GM12878 (cell line): ENCODE measurements around the gene CD33.

ENCODE experiments used
- CBX3 ChIP-seq: fragments of 200-600 bp; sonication (generic); IDR thresholded peaks from 2 replicates; pipeline ENCODE4 v1.6.1; 2016; ENCODE audit warnings: low read depth, borderline replicate concordance
- SRF ChIP-seq, 2 experiments: IDR thresholded peaks; 2 replicates each; pipeline ENCODE4 v1.6.1; 2011; ENCODE audit warnings: low read depth in 2 of 2, low read length in 2 of 2, mild to moderate bottlenecking in 1 of 2, moderate library complexity in 1 of 2
- STAT3 ChIP-seq: IDR thresholded peaks from 2 replicates; pipeline ENCODE4 v1.6.1; 2011; ENCODE audit warnings: low read depth, low read length, improper control_type of control experiment
- TF ChIP-seq, protein P1 (sequence below), 3 experiments: IDR thresholded peaks in 2 of 3; conservative IDR thresholded peaks in 1 of 3; 2 replicates each; pipeline ENCODE4 v1.5.1; 2011; ENCODE audit warnings: low read depth in 3 of 3, low read length in 3 of 3, mild to moderate bottlenecking in 3 of 3, control low read depth in 2 of 3, moderate library complexity in 2 of 3, inconsistent platforms in 1 of 3, mixed read lengths in 1 of 3; ENCODE audit not compliant: control insufficient read depth in 2 of 3, insufficient read depth in 1 of 3; ENCODE audit errors: extremely low read depth in 1 of 3

DNA sequence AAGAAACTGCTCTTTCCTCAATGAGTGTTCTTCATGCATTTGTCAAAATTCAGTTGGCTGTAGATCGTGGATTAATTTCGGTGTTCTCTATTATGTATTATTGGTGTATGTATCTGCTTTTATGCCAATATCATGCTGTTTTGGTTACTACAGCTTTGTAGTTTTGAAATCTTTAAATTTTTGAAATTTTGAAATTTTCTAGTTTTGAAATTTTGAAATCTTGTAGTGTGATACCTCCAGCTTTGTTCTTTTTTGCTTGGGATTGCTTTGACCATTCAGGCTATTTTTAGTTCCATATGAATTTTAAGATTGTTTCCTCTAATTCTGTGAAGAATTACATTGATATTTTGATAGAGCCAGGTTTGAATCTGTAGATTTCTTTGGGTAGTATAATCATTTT lies 3.1 kb downstream of the CD33 start:
- TF ChIP-seq, protein P1, sequence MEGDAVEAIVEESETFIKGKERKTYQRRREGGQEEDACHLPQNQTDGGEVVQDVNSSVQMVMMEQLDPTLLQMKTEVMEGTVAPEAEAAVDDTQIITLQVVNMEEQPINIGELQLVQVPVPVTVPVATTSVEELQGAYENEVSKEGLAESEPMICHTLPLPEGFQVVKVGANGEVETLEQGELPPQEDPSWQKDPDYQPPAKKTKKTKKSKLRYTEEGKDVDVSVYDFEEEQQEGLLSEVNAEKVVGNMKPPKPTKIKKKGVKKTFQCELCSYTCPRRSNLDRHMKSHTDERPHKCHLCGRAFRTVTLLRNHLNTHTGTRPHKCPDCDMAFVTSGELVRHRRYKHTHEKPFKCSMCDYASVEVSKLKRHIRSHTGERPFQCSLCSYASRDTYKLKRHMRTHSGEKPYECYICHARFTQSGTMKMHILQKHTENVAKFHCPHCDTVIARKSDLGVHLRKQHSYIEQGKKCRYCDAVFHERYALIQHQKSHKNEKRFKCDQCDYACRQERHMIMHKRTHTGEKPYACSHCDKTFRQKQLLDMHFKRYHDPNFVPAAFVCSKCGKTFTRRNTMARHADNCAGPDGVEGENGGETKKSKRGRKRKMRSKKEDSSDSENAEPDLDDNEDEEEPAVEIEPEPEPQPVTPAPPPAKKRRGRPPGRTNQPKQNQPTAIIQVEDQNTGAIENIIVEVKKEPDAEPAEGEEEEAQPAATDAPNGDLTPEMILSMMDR (IDR thresholded peaks at IDR 0.05 in 2 of 3, conservative IDR thresholded peaks at IDR 0.05 in 1 of 3; ENCODE audit: control insufficient read depth in 2 of 3, extremely low read depth in 1 of 3, insufficient read depth in 1 of 3, low read depth in 3 of 3, low read length in 3 of 3), result no peak
- TF ChIP-seq STAT3 (no peak), SRF (IDR thresholded peaks at IDR 0.05; ENCODE audit: low read depth in 2 of 2, low read length in 2 of 2) (no peak), CBX3 (no peak)
